Measurements from ENCODE around the gene MS4A2. TPM values are rescaled to one million over a fixed set of nuclear protein-coding genes. Genes with fewer than 3 reads are reported as not detected.
"Not testable (repeated sequence)": the region's sequence is repeated elsewhere in the genome, so short reads cannot be mapped to it uniquely, and the experiment has no call there.

MS4A2 gene
- total RNA-seq, 1 donor from 2014 or later = not detected

DNA sequence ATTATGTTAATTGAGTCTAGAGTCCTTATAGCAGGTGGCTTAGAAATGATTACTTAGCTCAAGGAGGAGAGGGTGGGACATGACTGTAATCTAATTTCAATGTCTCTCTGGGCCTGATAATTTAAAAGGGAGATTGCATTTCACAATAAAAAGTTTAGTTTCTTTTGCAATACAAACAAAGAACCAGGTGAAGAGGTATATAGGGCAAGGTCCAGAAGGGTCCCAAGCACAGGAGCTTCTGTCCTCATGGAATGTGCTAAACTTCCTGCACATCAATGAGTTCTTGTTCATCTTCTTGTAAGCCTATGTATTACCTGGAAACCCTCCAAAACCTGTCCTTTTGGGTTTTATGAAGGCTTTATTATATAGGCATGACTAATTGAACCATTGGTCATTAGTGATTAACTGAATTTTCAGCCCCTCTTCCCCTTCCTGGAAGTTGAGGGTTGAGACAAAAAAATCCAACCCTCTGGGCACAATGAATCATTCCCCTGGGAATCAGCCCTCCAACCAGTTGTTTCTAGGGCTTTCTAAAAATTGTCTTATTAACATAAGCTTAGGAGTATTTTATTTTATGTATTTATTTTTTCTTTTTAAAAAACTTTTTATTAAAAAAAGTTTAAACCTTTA, 37.6 kb downstream of the MS4A2 start:
- no peaks in the 10 kb centered on the region for H3K9me3 Mint-ChIP-seq (ENCODE audit: unreplicated experiment)
- H3K36me3 Mint-ChIP-seq (ENCODE audit: unreplicated experiment) = no peaks in the 10 kb centered on the region
- H3K27ac Mint-ChIP-seq (ENCODE audit: unreplicated experiment) = no peak overlapping the region
- no peaks in the 10 kb centered on the region for H3K4me1 Mint-ChIP-seq (ENCODE audit: unreplicated experiment)
- H3K27me3 Mint-ChIP-seq (ENCODE audit: unreplicated experiment) = no peaks in the 10 kb centered on the region
- DNase-seq (ENCODE audit: extremely low spot score, unreplicated experiment) = no peak
- TF ChIP-seq, protein P1, sequence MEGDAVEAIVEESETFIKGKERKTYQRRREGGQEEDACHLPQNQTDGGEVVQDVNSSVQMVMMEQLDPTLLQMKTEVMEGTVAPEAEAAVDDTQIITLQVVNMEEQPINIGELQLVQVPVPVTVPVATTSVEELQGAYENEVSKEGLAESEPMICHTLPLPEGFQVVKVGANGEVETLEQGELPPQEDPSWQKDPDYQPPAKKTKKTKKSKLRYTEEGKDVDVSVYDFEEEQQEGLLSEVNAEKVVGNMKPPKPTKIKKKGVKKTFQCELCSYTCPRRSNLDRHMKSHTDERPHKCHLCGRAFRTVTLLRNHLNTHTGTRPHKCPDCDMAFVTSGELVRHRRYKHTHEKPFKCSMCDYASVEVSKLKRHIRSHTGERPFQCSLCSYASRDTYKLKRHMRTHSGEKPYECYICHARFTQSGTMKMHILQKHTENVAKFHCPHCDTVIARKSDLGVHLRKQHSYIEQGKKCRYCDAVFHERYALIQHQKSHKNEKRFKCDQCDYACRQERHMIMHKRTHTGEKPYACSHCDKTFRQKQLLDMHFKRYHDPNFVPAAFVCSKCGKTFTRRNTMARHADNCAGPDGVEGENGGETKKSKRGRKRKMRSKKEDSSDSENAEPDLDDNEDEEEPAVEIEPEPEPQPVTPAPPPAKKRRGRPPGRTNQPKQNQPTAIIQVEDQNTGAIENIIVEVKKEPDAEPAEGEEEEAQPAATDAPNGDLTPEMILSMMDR (IDR thresholded peaks at IDR 0.05) = no peak
- no peak overlapping the region for H3K4me3 Mint-ChIP-seq (ENCODE audit: unreplicated experiment)

DNA sequence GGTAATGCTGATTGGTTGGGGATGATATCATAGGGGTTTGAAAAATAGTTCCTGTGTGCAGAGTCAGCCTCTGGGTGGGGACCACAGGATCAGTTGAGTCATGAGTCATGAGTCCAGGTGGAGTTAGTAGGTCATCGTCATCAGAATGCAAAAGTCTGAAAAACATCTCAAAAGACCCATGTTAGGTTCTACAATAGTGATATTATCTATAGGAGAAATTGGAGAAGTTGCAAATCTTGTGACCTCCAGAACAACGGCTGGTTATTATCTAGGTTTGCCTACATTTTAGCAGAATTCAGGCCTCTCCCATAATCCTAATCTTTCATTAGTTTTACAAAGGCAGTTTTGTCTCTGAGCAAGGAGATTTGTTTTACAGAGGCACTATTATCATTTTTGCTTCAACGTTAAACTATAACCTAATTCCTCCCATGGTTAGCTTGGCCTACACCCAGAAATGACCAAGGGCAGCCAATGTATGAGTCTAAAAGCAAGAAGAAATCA, 38.9 kb downstream of the MS4A2 start:
- Mint-ChIP-seq H3K27me3 (ENCODE audit: unreplicated experiment) (no peaks in the 10 kb centered on the region), H3K36me3 (ENCODE audit: unreplicated experiment) (no peaks in the 10 kb centered on the region), H3K27ac (ENCODE audit: unreplicated experiment) (no peak overlapping the region)

DNA sequence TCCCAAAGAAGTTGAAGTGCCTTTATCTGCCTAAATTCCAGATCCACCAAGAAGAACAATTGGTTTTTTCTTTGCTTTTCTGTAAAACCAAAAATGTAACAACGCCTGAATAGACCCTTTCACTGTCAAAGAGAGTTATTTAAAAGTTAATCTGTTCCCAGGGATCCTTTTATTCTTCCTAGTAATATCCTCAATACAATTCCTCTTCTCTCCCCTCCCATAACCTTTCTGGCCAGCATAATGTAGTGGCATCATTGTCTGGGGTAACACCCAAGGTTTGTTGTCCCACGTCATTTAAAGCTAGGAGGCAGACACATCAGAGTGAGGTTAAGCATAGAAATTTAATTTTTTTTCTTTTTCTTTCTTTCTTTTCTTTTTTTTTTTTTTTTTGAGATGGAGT, 39.9 kb downstream of the MS4A2 start:
- TF ChIP-seq, protein P1 (IDR thresholded peaks at IDR 0.05) = no peak
- H3K4me1 Mint-ChIP-seq (ENCODE audit: unreplicated experiment) = no peaks in the 10 kb centered on the region

More for the DNA sequence above, 38.9 kb downstream of the MS4A2 start:
- Mint-ChIP-seq H3K4me3 (ENCODE audit: unreplicated experiment) (no peak overlapping the region), H3K4me1 (ENCODE audit: unreplicated experiment) (no peaks in the 10 kb centered on the region), H3K9me3 (ENCODE audit: unreplicated experiment) (no peaks in the 10 kb centered on the region)
- TF ChIP-seq, protein P1 (IDR thresholded peaks at IDR 0.05) = no peak
- no peak for DNase-seq (ENCODE audit: extremely low spot score, unreplicated experiment)

DNA sequence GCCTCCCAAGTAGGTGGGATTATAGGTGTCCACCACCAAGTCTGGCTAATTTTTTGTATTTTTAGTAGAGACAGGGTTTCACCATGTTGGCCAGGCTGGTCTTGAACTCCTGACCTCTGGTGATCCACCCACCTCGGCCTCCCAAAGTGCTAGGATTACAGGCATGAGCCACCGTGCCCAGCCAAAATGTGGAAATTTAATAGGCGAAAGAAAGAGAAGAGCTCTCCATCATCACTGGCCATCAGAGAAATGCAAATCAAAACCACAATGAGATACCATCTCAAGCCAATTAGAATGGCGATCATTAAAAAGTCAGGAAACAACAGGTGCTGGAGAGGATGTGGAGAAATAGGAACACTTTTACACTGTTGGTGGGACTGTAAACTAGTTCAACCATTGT, 40.4 kb downstream of the MS4A2 start:
- H3K9me3 Mint-ChIP-seq (ENCODE audit: unreplicated experiment); H3K4me3 Mint-ChIP-seq (ENCODE audit: unreplicated experiment); H3K27me3 Mint-ChIP-seq (ENCODE audit: unreplicated experiment); H3K27ac Mint-ChIP-seq (ENCODE audit: unreplicated experiment); H3K4me1 Mint-ChIP-seq (ENCODE audit: unreplicated experiment); H3K36me3 Mint-ChIP-seq (ENCODE audit: unreplicated experiment); DNase-seq (ENCODE audit: extremely low spot score, unreplicated experiment): not testable (repeated sequence)

More for the DNA sequence above, 39.9 kb downstream of the MS4A2 start:
- H3K9me3 Mint-ChIP-seq (ENCODE audit: unreplicated experiment) = peaks cover under 1% of the 10 kb centered on the region
- H3K36me3 Mint-ChIP-seq (ENCODE audit: unreplicated experiment) = no peaks in the 10 kb centered on the region
- H3K27ac Mint-ChIP-seq (ENCODE audit: unreplicated experiment) = no peak overlapping the region
- no peak for DNase-seq (ENCODE audit: extremely low spot score, unreplicated experiment)
- no peaks in the 10 kb centered on the region for H3K27me3 Mint-ChIP-seq (ENCODE audit: unreplicated experiment)
- no peak overlapping the region for H3K4me3 Mint-ChIP-seq (ENCODE audit: unreplicated experiment)

DNA sequence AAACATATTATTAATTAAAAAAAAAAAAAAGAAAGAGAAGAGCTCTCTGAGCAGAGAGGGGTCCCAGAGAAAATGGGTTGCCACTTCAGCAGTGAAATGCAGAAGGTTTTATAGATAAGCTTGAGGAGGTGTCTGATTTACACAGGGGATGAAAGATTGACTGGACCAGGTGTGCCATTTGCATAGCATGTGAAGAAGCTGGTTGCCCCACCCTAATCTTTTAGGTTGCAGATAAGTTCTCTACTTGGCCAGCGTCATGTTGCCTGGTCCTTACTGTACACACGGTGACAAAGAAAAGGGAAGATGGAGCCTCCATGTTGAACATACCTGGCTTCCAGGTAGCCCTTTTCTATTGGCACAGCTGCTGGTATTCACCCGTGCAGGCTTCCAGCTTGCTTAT, 41.4 kb downstream of the MS4A2 start:
- Mint-ChIP-seq H3K4me1 (ENCODE audit: unreplicated experiment) (no peaks in the 10 kb centered on the region), H3K4me3 (ENCODE audit: unreplicated experiment) (no peak overlapping the region), H3K27me3 (ENCODE audit: unreplicated experiment) (no peaks in the 10 kb centered on the region), H3K27ac (ENCODE audit: unreplicated experiment) (no peak overlapping the region), H3K36me3 (ENCODE audit: unreplicated experiment) (no peaks in the 10 kb centered on the region), H3K9me3 (ENCODE audit: unreplicated experiment) (peaks cover 5% of the 10 kb centered on the region)
- no peak for DNase-seq (ENCODE audit: extremely low spot score, unreplicated experiment)
- TF ChIP-seq, protein P1 (IDR thresholded peaks at IDR 0.05) = no peak
